ENCODE data around the gene PHOX2A.

Gene PHOX2A

GRCh38 chr11:72218251-72218745, 25.7 kb downstream of the PHOX2A start:
- TF ChIP-seq CTCF (conservative IDR thresholded peaks at IDR 0.05; ENCODE audit: low read length), result no peak
- TF ChIP-seq EZH2phosphoT487 (IDR thresholded peaks at IDR 0.05; ENCODE audit: borderline replicate concordance), result no peak
- Histone ChIP-seq H2AFZ (ENCODE audit: low read length) (no peak overlapping the region), H3K9me3 (ENCODE audit: insufficient read depth, low read depth, low read length) (no peaks in the 10 kb centered on the region)

GRCh38 chr11:72217841-72218240, 26.1 kb downstream of the PHOX2A start:
- no peaks in the 10 kb centered on the region for H3K9me2 ChIP-seq (replicated peaks; ENCODE audit: low read depth, low read length)
- H3K79me2 ChIP-seq (ENCODE audit: insufficient read depth, low read length), result no peaks in the 10 kb centered on the region
- H3K4me1 ChIP-seq (ENCODE audit: insufficient read depth, low read length, poor library complexity, severe bottlenecking), result peaks cover 12% of the 10 kb centered on the region
- H3K27me3 ChIP-seq (ENCODE audit: insufficient read depth, low read length, poor library complexity, severe bottlenecking), result no peaks in the 10 kb centered on the region
- TF ChIP-seq CTCF (conservative IDR thresholded peaks at IDR 0.05; ENCODE audit: low read length) (no peak), EZH2phosphoT487 (IDR thresholded peaks at IDR 0.05; ENCODE audit: borderline replicate concordance) (no peak)
- no peaks in the 10 kb centered on the region for H4K20me1 ChIP-seq (ENCODE audit: insufficient read depth, low read length, poor library complexity, severe bottlenecking)
- no peak overlapping the region for H3K4me2 ChIP-seq (ENCODE audit: low read depth, low read length, poor library complexity, severe bottlenecking)
- H3K9me3 ChIP-seq (ENCODE audit: insufficient read depth, low read depth, low read length), result no peaks in the 10 kb centered on the region
- no peak overlapping the region for H3K4me3 ChIP-seq (ENCODE audit: low read length, poor library complexity, severe bottlenecking)
- no peaks in the 10 kb centered on the region for H3K36me3 ChIP-seq (ENCODE audit: insufficient read depth, low read length)
- no peak overlapping the region for H3K9ac ChIP-seq (ENCODE audit: low read depth, low read length, poor library complexity, severe bottlenecking)
- no peaks in the 10 kb centered on the region for H3F3A ChIP-seq (ENCODE audit: low read depth)
- no peak overlapping the region for H2AFZ ChIP-seq (ENCODE audit: low read length)

More at GRCh38 chr11:72218251-72218745, 25.7 kb downstream of the PHOX2A start:
- Histone ChIP-seq H3K27me3 (ENCODE audit: insufficient read depth, low read length, poor library complexity, severe bottlenecking) (no peaks in the 10 kb centered on the region), H3K9me2 (replicated peaks; ENCODE audit: low read depth, low read length) (no peaks in the 10 kb centered on the region), H3K36me3 (ENCODE audit: insufficient read depth, low read length) (no peaks in the 10 kb centered on the region), H3K4me1 (ENCODE audit: insufficient read depth, low read length, poor library complexity, severe bottlenecking) (peaks cover 13% of the 10 kb centered on the region), H3F3A (ENCODE audit: low read depth) (no peaks in the 10 kb centered on the region), H3K9ac (ENCODE audit: low read depth, low read length, poor library complexity, severe bottlenecking) (no peak overlapping the region), H4K20me1 (ENCODE audit: insufficient read depth, low read length, poor library complexity, severe bottlenecking) (no peaks in the 10 kb centered on the region), H3K4me2 (ENCODE audit: low read depth, low read length, poor library complexity, severe bottlenecking) (no peak overlapping the region), H3K4me3 (ENCODE audit: low read length, poor library complexity, severe bottlenecking) (no peak overlapping the region), H3K79me2 (ENCODE audit: insufficient read depth, low read length) (no peaks in the 10 kb centered on the region)

- no peak for TF ChIP-seq CTCF (conservative IDR thresholded peaks at IDR 0.05; ENCODE audit: low read length)
- TF ChIP-seq EZH2phosphoT487 (IDR thresholded peaks at IDR 0.05; ENCODE audit: borderline replicate concordance), result no peak
- Histone ChIP-seq H3F3A (ENCODE audit: low read depth) (no peaks in the 10 kb centered on the region), H3K9ac (ENCODE audit: low read depth, low read length, poor library complexity, severe bottlenecking) (no peak within 1 kb of the TSS), H3K4me3 (ENCODE audit: low read length, poor library complexity, severe bottlenecking) (no peak within 1 kb of the TSS), H3K4me1 (ENCODE audit: insufficient read depth, low read length, poor library complexity, severe bottlenecking) (peaks cover under 1% of the 10 kb centered on the region), H3K36me3 (ENCODE audit: insufficient read depth, low read length) (no peaks in the 10 kb centered on the region), H3K27me3 (ENCODE audit: insufficient read depth, low read length, poor library complexity, severe bottlenecking) (no peaks in the 10 kb centered on the region), H3K9me3 (ENCODE audit: insufficient read depth, low read depth, low read length) (no peaks in the 10 kb centered on the region), H2AFZ (ENCODE audit: low read length) (no peak within 1 kb of the TSS), H3K79me2 (ENCODE audit: insufficient read depth, low read length) (no peaks in the 10 kb centered on the region), H3K4me2 (ENCODE audit: low read depth, low read length, poor library complexity, severe bottlenecking) (no peak within 1 kb of the TSS), H4K20me1 (ENCODE audit: insufficient read depth, low read length, poor library complexity, severe bottlenecking) (no peaks in the 10 kb centered on the region), H3K9me2 (replicated peaks; ENCODE audit: low read depth, low read length) (no peaks in the 10 kb centered on the region)
Measured at GRCh38 chr11:72216638-72217037, 27.3 kb downstream of the PHOX2A start, which contains the start of gene FOLR2. FOLR2 (plus strand) TSS chr11:72216794; CDS start chr11:72218585, 1,791 bp downstream.

All from Loucy (cell line).